GM19455 (cell line): ENCODE results near the gene OGFOD1.

Experiments used
- ATAC-seq: cut with Tn5 transposase; IDR thresholded peaks from one replicate; pipeline ENCODE4 v1.9.1; 2021; ENCODE audit not compliant: unreplicated experiment

Gene OGFOD1

DNA sequence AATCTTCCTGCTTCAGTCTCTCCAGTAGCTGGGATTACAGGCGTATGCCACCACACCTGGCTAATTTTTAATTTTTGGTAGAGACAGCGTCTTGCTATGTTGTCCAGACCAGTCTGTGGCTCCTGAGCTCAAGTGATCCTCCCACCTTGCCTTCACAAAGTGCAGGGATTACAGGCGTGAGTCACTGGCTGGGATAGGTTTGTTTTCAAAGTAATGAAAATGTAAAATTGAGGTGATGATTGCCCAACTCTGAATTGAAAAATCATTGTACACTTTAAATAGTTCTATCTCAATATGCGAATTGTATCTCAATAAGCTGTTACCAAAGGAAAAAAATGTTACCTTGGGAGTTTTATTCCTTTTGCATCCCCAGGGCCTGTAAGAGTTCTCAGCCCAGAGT lies 24.8 kb upstream of the OGFOD1 start:
- no peak for ATAC-seq

- no peak for ATAC-seq
Observed at GRCh38 chr16:56428091-56428490, 23.3 kb upstream of the OGFOD1 start.

DNA sequence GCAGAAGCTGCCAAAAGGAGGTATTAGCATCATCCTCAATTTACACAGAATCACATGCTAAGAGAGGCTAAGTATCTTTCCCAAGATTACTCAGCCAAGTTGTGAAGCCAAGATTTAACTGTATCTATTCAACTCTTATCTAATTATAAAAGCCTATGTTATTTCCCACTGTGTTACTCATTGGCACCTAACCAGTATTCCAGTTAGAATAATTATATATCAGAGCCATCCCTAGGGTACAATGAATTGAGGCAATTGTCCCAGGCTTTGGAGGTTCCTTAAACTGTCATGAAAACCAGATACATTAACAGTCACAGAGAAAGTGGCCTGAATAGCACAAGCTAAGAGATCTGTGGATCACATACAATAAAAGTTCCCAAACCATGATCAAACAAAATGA lies 15.1 kb upstream of the OGFOD1 start:
- ATAC-seq, result no peak

DNA sequence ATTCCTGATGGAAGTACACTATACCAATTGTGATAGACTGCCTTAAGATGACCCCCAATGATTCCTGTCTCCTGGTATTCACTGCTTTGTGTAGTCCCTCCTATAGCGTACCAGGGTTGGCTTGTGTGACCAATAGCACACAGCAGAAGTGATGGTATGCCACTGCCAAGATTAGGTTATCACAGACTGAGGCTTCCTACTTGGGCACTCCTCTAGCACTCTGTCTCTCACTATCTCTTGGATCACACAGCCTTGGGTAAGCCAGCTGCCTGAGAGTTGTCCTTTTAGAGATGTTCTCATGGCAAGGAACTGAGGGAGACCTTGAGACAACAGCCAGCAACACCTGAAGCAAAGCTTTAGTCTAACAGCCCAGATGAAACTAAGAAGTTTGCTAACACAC lies 13.3 kb upstream of the OGFOD1 start:
- no peak for ATAC-seq

DNA sequence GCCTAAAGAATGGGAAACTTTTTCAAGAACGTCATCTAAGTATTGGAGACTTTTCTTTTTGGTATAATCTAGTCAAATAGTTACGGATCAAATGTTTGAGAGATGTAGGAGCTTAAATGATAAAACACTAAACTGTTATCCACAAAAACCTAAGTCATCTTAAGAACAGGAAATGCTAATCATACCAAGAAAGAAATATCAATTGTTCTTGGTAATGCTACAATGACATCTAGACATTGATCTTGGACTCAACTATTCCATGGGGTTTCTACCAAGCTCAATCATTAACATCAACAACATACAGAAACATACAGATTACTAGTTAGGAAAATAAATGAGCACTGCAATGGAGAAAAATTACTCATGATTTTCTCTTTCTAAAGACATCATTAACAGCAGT lies 4.1 kb upstream of the OGFOD1 start:
- ATAC-seq, result no peak

DNA sequence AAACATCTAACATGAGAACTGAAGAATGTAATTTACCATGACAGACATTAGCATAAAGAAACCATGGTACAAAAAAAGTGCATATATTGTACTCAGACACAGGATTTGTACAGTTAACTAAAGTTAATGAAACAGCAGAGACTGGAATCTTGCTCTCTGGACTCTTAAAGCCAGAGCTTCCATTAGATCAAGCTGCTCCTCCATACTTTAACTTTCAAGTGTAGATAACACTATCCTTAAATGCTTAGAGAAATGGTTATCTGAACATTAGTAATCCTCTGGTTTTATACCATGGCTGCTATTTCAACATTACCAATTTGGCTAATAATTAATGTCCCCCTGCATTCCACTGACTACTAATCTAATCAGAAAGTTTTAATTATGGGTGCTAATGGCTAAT lies 3.3 kb upstream of the OGFOD1 start:
- ATAC-seq, result no peak

GRCh38 chr16:56450275-56450985 lies 924 bp upstream of the OGFOD1 start:
- ATAC-seq, result peak; percentile 34

DNA sequence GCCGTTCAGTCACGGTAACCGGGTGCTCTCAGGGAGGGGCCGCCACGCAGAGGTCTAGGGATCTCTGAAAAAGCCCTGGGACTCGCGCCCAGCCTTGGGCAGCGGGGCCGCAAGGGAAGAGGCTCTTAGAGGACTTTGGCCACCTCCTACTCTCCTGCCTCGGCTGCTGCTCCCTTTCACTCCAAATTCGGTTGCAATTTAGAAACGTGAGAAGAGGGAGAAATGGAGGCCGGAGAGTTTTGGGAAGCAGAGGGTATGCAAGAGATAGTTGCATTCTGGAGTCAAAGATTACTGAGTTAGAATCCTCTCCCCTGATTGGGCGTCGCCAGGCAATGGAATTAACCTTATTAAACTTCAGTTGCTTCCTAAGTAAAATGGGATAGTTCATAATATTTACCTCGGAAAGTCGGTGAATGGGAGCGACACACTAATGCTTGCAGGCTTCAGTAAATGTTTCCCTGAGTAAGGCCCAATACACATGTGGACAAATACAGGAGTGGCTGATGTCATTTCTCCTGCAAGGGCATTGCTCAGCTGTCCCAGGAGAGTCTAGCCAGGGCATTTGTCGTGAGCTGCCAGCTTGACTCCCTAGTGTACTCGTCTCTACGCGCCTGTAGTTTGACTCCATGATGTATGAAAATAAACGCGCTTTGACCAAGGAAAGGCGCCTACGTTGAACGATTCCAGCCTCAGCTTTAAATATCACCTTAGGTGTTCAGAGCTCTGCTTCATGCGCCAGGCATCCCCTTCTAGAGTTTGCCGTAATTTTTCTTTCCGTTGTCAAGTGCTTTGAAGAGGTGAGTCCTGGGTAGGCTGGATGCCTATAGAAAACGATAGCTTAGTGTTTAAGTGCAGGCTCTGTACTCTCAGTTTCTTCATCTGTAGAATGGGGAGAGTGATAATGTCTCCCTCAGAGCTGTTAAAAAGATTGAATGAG lies 667 bp downstream of the OGFOD1 start:
- ATAC-seq, result peak; percentile 39

GRCh38 chr16:56457927-56458470 lies 6.6 kb downstream of the OGFOD1 start:
- ATAC-seq, result no peak

- ATAC-seq, result no peak
Observed at GRCh38 chr16:56460101-56460500, 8.7 kb downstream of the OGFOD1 start.

GRCh38 chr16:56462064-56462796 lies 10.9 kb downstream of the OGFOD1 start:
- ATAC-seq, result no peak

GRCh38 chr16:56463153-56463552 lies 11.8 kb downstream of the OGFOD1 start:
- no peak for ATAC-seq

DNA sequence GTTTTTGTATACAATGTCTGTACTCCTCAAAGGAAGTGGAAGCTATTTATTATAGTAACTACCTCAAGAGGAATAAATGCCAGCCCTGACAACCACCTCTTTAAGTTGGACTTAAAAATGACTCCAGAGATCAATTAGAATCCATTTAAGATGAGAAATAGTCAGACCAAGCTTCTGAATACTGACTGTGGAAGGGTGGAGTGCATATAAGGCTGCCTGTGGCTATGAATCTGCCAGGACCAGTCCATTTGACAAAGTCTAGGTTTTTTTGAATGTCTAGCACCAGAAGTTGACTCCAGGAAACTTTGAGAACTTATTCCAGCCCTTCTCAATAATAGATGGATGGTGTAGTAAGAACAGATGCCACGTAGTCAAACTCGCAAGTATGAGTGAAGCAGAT lies 15.0 kb downstream of the OGFOD1 start:
- ATAC-seq, result no peak

DNA sequence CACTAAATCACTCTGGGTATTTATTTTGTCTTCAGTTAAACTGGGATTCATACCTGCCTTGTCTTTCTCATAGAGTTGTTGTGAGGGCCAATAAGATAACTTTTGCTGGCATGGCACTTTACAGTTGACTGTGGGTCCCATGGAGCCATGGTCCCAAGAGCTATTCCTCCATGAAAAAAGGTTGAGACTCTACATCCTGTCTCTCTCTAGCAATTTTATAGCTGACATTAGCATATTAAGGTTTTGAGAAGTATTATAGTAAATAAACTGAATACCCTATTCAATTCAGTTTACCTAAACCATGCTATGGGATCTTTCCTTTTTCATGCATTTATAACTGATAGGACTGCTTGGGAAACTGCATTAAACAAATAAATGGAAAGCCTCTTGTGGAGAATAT lies 17.4 kb downstream of the OGFOD1 start:
- no peak for ATAC-seq

DNA sequence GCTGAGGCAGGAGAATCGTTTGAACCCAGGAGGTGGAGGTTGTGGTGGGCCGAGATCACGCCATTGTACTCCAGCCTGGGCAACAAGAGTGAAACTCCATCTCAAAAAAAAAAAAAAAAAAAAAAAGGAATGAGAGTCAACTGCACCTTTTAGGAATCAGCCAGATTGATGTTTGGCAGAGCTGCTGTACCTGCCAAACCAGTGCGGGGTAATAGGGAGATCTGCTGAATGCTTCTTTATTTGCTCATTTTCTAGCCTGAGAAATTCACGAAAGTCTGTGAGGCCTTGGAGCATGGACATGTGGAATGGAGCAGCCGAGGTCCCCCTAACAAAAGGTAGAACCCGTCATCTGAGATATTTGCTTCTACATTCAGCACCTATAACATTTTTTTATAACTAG lies 18.4 kb downstream of the OGFOD1 start:
- ATAC-seq, result no peak

DNA sequence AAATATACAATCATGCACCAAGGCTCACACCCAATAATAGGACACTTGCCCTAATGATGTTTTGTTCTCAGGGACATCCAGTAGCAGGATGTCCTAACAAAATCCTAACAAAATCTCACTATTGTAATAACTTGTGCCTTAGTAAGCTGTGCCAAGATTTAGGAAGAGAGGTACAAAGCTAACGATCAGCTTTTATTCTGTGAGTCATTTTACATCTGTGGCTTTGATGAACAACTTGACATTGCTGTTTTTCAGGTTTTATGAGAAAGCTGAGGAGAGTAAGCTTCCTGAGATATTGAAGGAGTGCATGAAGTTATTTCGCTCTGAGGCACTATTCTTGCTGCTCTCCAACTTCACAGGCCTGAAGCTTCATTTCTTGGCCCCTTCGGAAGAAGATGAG lies 18.9 kb downstream of the OGFOD1 start:
- no peak for ATAC-seq

DNA sequence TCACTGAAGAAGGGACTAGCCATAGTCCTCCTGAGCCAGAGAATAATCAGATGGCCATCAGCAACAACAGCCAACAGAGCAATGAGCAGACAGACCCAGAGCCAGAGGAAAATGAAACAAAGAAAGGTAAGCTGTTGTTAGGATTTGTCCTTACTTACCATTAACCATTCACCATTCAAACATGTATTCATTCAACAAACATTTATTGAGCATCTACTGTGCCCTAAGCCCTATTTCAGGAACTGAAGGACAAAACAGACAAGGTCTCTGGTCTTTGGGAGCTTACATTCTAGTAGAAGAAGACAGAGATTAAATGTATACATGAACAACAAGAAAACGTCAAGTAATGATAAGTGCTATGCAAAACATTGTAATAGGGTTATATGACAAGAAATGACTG lies 19.3 kb downstream of the OGFOD1 start:
- no peak for ATAC-seq

DNA sequence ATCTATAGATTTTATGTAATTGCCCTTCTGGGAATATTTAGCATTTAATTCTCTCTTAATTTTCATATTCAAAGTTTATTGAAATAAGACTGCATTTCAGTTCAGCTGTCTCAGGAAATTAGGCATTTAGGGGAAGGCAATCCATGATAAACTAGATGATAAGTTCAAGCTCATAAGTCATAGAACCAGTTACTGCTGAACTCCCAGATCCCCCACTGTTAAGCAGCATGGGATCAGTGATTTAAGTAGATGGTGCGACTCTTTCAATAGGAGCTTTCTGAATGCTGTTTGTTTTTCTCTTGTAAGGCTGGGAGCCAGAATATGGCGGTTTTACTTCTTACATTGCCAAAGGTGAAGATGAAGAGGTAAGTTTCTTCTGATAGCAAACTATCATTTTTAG lies 23.8 kb downstream of the OGFOD1 start:
- no peak for ATAC-seq

DNA sequence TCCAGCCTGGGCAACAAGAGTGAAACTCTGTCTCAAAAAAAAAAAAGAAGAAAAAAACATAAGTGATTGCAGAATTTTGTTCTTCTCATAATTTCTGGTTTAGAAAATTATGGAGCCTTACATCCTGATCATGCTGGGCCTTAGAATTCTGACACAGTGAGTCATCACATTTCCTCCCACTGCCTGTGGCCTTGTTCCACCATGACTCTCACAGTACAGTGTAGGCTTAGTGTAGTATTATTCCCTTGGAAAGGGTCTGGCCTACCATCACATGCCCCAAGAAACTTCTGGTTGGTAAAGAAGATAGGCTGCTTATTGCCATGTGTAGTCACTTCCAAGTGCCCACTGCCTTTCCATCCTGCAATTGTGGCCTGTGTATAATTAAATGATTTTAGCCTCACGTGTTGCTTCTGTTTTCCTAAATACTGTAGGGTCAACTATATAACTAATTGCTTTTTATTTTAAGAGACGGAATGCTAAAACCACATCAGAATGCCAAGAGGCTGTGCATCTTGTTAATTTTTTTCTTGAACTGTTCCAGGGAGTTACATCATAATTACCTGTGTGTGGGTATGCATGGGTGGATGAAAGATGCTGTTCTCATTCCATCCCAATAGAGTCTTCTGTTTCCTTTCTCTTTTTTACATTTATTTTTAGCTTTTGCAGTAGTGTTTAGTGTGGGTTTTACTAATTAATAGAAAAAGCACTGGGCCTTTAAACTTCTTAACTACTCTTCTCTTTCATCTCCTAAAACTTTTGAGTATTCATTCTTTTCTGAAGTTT lies 25.9 kb downstream of the OGFOD1 start:
- ATAC-seq, result no peak

GRCh38 chr16:56478281-56479049 lies 27.1 kb downstream of the OGFOD1 start:
- no peak for ATAC-seq
